Hepatocyte (in vitro differentiated cells): Measurements from ENCODE around the gene SYVN1.

ENCODE experiments used
- EZH2 ChIP-seq: fragments of 200-600 bp; sonication (generic); IDR thresholded peaks from 2 replicates; pipeline ENCODE4 v1.6.1; 2016; ENCODE audit warnings: antibody characterized with exemption, mild to moderate bottlenecking, borderline replicate concordance
- EZH2phosphoT487 ChIP-seq: fragments of 200-600 bp; sonication (generic); IDR thresholded peaks from one replicate; pipeline ENCODE4 v1.6.1; 2018; ENCODE audit warnings: antibody characterized with exemption, mild to moderate bottlenecking, low read depth, moderate library complexity; ENCODE audit not compliant: unreplicated experiment, severe bottlenecking
- TF ChIP-seq, protein P1 (sequence below): fragments of 200-600 bp; sonication (generic); IDR thresholded peaks from 2 replicates; pipeline ENCODE4 v1.5.1; 2016; ENCODE audit warnings: antibody characterized with exemption, mild to moderate bottlenecking; ENCODE audit not compliant: poor library complexity

DNA sequence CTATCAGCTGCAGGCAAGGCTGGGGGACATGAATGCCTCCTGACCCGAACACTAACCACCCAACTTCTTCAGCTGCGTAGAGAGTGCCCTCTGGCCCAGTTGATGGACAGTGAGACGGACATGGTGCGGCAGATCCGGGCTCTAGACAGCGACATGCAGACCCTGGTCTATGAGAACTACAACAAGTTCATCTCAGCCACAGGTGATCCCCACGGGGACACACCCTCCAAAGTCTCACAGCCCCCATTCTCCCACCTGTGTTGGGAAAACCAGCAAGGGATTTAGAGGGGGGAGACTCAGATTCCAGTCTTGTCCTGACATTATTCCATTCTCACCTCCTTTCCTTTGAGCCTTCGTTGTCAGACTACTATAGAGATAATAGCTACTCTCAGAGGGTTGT is 37.4 kb downstream of the SYVN1 start:
- TF ChIP-seq EZH2 (no peak), EZH2phosphoT487 (no peak)
- TF ChIP-seq, protein P1, sequence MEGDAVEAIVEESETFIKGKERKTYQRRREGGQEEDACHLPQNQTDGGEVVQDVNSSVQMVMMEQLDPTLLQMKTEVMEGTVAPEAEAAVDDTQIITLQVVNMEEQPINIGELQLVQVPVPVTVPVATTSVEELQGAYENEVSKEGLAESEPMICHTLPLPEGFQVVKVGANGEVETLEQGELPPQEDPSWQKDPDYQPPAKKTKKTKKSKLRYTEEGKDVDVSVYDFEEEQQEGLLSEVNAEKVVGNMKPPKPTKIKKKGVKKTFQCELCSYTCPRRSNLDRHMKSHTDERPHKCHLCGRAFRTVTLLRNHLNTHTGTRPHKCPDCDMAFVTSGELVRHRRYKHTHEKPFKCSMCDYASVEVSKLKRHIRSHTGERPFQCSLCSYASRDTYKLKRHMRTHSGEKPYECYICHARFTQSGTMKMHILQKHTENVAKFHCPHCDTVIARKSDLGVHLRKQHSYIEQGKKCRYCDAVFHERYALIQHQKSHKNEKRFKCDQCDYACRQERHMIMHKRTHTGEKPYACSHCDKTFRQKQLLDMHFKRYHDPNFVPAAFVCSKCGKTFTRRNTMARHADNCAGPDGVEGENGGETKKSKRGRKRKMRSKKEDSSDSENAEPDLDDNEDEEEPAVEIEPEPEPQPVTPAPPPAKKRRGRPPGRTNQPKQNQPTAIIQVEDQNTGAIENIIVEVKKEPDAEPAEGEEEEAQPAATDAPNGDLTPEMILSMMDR, result no peak
